ENCODE results near the gene NSD1. TPM values are rescaled to one million over a fixed set of nuclear protein-coding genes. Genes with fewer than 3 reads are reported as not detected.
A peak's percentile ranks its signal among the peaks of the same experiment; 100 is the strongest.
"Not testable (repeated sequence)": the region's sequence is repeated elsewhere in the genome, so short reads cannot be mapped to it uniquely, and the experiment has no call there.

NSD1 gene
- total RNA-seq, 2 experiments from 2014 or later, result 50.2 to 51.7 TPM

DNA sequence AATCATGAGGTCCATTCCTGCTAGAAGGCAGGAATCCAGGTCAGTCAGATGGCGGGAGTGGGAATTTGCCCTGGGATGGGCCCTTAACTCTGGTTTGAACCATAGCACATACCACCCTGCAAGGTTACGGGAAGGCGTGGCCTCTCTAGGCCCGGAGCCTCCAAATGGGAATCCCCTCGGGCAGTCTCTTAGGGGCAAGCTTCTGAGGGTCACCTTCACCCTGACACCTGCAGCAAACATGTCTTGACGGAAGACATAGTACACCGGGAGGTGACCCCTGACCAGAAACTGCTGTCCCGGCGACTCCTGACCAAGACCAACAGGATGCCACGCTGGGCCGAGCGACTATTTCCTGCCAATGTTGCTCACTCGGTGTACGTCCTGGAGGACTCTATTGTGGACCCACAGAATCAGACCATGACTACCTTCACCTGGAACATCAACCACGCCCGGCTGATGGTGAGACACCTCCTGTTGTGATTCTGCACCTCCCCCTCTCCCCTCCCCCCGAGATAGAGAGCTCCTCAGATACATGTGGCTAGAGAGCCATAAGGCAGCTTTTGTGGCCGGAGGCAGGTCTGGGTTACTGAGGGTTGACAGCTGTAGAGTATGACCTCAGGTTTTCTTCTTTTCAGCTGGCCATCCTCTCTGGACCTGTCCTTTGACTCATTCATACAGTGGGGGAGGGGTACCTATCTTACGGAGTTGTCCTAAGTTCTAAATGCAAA, 171.0 kb downstream of the NSD1 start:
- H3K4me3 Mint-ChIP-seq, result peak overlapping the region; percentile 95
- CTCF ChIA-PET, result interaction anchor here (0.9 to 1.0 kb wide), 2 partner anchors 97 to 190 kb away, joined by 3 to 5 read pairs; no protein-coding TSS in a partner anchor
- intact Hi-C loops (cut with micrococcal nuclease), result no loop called here
- peak overlapping the region; percentile 88 for H3K27ac Mint-ChIP-seq
- H3K4me1 Mint-ChIP-seq (ENCODE audit: low read depth), result peaks cover 62% of the 10 kb centered on the region
- peaks cover 29% of the 10 kb centered on the region for H3K36me3 Mint-ChIP-seq (ENCODE audit: low read depth)
- no peaks in the 10 kb centered on the region for H3K27me3 Mint-ChIP-seq (ENCODE audit: low read depth)
- peak; percentile 40 for DNase-seq
- H3K9me3 Mint-ChIP-seq, result no peaks in the 10 kb centered on the region

DNA sequence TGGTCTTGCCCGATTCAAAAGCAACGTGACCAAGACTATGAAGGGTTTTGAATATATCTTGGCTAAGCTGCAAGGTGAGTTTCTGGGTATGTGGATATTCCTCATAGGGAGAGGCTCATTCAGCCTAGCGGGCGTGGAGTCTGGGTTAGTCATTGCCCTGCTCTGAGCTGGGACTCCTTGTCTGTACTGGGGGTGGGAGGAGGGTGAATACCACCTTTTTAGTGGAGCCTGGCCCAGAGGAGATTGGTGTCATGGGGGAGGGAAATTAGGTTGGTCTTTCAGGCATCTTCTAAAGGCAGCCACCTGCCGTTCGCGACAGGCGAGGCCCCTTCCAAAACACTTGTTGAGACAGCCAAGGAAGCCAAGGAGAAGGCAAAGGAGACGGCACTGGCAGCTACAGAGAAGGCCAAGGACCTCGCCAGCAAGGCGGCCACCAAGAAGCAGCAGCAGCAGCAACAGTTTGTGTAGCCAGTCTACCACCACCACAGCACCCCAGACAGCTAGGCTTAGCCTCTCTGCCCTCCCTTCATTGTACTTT, 172.6 kb downstream of the NSD1 start:
- H3K27ac Mint-ChIP-seq; H3K9me3 Mint-ChIP-seq; H3K27me3 Mint-ChIP-seq (ENCODE audit: low read depth); intact Hi-C loops (cut with micrococcal nuclease); CTCF ChIA-PET; H3K4me3 Mint-ChIP-seq; DNase-seq: not testable (repeated sequence)
- Mint-ChIP-seq H3K4me1 (ENCODE audit: low read depth) (peaks cover 57% of the 10 kb centered on the region), H3K36me3 (ENCODE audit: low read depth) (peaks cover 35% of the 10 kb centered on the region)

DNA sequence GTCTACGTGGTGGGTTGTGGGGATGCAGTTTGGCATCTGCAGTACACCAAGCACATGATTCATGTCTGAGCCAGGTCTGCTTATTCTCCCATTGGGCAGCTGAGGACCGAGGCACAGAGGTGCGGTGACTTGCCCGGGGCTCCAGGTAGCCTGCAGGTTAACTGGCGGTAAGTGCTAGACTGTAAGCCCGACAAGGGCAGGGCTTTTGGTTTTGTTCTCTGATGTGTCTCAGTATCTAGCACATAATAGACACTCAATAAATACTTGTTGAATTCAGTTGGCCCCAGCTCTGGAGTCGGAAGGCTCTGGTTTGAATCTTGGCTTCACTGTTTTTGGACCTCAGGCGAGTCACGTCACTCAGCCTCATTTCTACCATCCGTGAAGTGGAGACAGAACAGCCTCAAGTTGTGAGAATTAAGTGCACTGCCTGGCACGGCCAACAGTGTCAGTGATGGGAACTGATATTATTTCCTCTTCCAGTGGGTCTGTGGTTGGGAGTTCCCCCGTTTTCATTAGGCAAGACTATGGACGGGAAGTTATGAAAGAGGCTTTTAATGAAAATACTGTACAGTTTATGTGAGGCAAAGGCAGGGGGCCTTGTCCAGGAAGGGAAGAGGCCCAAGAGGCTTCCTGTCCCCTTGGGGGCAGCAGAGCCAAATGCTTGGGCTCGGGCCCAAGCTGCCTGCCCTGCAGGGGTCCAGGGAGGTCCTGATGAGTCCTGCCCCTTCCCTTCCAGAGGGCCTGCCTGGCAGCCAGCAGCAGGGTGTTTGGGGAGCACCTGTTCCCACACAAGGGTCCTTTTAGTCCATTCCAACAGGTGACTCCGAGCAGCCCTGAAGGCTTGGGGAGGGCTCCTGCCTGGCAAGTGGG, 173.3 kb downstream of the NSD1 start:
- intact Hi-C loops (cut with micrococcal nuclease), result no loop called here
- Mint-ChIP-seq H3K9me3 (no peaks in the 10 kb centered on the region), H3K27ac (peak overlapping the region; percentile 50), H3K27me3 (ENCODE audit: low read depth) (peaks cover 3% of the 10 kb centered on the region), H3K4me3 (no peak overlapping the region), H3K36me3 (ENCODE audit: low read depth) (peaks cover 35% of the 10 kb centered on the region), H3K4me1 (ENCODE audit: low read depth) (peaks cover 49% of the 10 kb centered on the region)
- CTCF ChIA-PET, result no interaction called here
- no peak for DNase-seq

DNA sequence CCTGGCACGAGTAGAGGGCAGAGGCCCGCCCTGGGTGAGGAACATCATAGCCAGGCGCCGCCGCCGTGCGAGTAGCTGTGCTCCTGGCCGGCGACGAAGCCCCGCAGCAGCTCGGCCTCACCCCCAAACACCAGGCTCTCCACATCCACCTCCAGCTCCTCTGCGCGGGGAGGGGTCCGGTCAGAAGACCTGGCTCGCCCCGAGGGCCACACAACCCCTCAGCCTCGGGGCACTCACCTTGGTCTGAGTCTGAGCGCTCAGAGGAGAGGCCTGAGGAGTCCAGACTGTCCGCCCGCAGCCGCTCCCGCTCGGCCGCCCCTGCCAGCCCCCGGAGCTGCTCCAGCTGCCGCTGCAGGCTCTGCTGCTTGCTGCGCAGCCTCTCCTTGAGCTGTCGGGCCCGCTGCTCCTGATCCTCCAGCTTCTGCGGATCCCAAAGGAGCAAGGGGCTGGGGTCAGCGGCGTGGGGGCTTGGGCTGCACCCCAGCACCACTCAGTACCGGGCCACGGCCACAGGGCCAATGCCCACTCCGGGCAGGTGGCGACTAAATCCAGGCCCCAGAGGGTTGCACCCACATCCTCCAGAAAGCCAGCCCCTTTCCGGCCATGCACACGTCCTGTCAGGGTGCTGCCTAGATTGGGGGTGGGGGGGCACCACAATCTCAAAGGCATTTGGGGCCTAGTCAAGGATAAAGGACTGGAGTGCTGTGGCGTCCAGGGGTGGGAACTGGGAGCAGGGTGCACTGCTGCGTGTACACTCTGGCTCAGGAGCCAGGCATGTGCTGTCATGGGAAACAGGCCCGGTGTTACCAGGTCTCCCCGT, 174.2 kb downstream of the NSD1 start:
- no peak overlapping the region for H3K27ac Mint-ChIP-seq
- DNase-seq, result no peak
- intact Hi-C loops (cut with micrococcal nuclease), result no loop called here
- H3K4me3 Mint-ChIP-seq, result no peak overlapping the region
- CTCF ChIA-PET, result interaction anchor here (0.6 to 3.2 kb wide), 10 partner anchors 9 to 194 kb away, joined by 3 to 34 read pairs (median 16); no protein-coding TSS in a partner anchor
- H3K4me1 Mint-ChIP-seq (ENCODE audit: low read depth), result peaks cover 46% of the 10 kb centered on the region
- peaks cover 3% of the 10 kb centered on the region for H3K27me3 Mint-ChIP-seq (ENCODE audit: low read depth)
- no peaks in the 10 kb centered on the region for H3K9me3 Mint-ChIP-seq
- H3K36me3 Mint-ChIP-seq (ENCODE audit: low read depth), result peaks cover 35% of the 10 kb centered on the region

DNA sequence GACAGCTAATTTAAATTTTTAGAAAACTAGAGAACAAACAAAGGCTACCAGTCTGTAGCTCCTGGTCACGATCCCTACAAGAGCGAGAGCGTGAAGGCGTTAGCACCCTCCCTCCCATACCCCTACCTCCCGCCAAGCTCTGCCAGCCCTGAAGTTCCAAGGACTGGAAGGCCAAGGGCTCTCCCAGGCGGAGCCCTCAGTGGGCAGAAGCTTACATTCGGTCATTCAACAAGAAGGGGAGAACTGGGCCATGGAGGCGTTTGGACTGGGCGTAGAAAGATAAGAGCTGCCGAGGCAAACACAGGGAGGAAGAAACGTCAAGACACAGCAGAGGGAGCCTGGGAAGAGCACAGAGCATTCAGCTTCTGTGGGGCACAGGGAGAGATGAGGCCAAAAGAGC, 175.2 kb downstream of the NSD1 start:
- Mint-ChIP-seq H3K4me1 (ENCODE audit: low read depth) (peaks cover 47% of the 10 kb centered on the region), H3K27me3 (ENCODE audit: low read depth) (peaks cover 3% of the 10 kb centered on the region), H3K4me3 (no peak overlapping the region), H3K9me3 (no peaks in the 10 kb centered on the region), H3K27ac (no peak overlapping the region), H3K36me3 (ENCODE audit: low read depth) (peaks cover 35% of the 10 kb centered on the region)
- no peak for DNase-seq
- intact Hi-C loops (cut with micrococcal nuclease), result no loop called here
- CTCF ChIA-PET, result interaction anchor here (0.5 to 3.2 kb wide), 20 partner anchors 10 to 195 kb away, joined by 3 to 34 read pairs (median 5); partner anchors contain the start of genes PDLIM7 and PFN3

DNA sequence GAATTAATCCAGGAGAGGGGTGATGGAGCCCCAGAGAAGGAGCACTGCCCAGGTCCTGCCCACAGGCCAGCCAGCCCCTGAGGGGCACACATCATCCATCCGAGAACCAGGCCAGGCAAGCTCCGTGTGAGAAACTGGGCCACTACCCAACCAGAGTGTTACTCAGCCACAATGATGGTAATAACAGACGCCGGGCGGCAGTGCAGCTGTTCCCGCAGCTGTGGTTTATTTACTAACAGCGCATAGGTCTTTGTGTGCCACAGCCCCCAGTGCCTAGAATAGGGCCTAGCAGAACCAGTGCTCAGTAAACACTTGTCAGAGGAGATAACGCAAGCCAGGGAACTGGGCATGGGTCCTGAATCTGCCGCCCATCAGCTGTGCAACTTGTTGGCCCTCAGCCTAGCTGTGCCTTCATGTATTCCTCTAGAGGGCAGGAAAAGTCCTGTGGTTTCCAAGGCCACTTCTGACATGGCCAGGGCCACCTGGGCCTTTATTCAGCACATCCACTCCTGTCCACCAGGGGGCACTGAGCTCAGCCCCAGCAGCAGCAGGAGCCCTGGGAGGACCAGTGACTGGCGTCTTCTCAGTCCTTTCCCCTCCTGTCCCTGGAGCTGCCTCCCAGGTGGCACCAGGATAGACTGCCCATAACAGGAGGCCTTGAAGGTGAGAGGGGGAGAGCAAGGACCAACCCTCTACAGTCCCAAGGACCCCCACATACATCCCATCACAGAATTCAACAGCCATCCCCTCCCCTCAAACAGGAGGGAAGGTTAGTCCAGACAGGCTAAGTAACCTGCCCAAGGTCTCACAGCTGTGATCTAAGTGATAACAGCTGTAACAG, 176.0 kb downstream of the NSD1 start:
- peak; percentile 80 for DNase-seq
- H3K27ac Mint-ChIP-seq, result no peak overlapping the region
- H3K36me3 Mint-ChIP-seq (ENCODE audit: low read depth), result peaks cover 29% of the 10 kb centered on the region
- H3K4me3 Mint-ChIP-seq, result peak overlapping the region; percentile 46
- peaks cover 3% of the 10 kb centered on the region for H3K27me3 Mint-ChIP-seq (ENCODE audit: low read depth)
- peaks cover 41% of the 10 kb centered on the region for H3K4me1 Mint-ChIP-seq (ENCODE audit: low read depth)
- H3K9me3 Mint-ChIP-seq, result no peaks in the 10 kb centered on the region
- CTCF ChIA-PET, result interaction anchor here (0.7 to 3.2 kb wide), 43 partner anchors 8 to 207 kb away, joined by 3 to 34 read pairs (median 4); partner anchors contain the start of genes LMAN2, PDLIM7, PFN3 and SLC34A1
- intact Hi-C loops (cut with micrococcal nuclease), result loop anchor here (5.0 to 10.0 kb wide), 2 partner anchors 665 to 772 kb away; partner anchors contain the start of genes RNF44 and TSPAN17

DNA sequence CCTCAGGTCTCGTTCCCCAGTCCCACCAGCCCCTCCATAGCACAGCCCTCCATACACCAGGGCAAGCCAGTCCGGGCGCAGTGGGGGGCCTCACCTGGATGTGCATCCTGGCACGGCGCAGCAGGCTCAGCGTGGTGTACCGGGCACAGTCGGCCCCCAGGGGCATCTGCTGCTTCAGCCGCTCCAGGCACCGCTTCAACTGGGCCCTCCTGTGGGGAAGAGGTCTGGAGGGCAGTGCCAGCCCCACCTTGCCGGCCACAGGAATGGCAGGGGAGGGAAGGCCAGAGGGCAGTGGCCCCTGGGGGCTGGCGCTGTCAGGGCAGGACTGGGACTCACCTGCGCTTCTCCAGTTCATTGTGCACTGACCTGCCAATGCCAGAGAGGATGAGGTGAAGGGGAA, 176.8 kb downstream of the NSD1 start:
- peaks cover 21% of the 10 kb centered on the region for H3K36me3 Mint-ChIP-seq (ENCODE audit: low read depth)
- intact Hi-C loops (cut with micrococcal nuclease), result loop anchor here (5.0 to 10.0 kb wide), 2 partner anchors 666 to 773 kb away; partner anchors contain the start of genes RNF44 and TSPAN17
- peak overlapping the region; percentile 97 for H3K4me3 Mint-ChIP-seq
- H3K9me3 Mint-ChIP-seq, result no peaks in the 10 kb centered on the region
- H3K27me3 Mint-ChIP-seq (ENCODE audit: low read depth), result peaks cover 3% of the 10 kb centered on the region
- no peak overlapping the region for H3K27ac Mint-ChIP-seq
- peaks cover 33% of the 10 kb centered on the region for H3K4me1 Mint-ChIP-seq (ENCODE audit: low read depth)
- no peak for DNase-seq
- CTCF ChIA-PET, result interaction anchor here (0.7 to 3.2 kb wide), 38 partner anchors 9 to 206 kb away, joined by 3 to 34 read pairs (median 4); partner anchors contain the start of genes LMAN2, PFN3 and SLC34A1

DNA sequence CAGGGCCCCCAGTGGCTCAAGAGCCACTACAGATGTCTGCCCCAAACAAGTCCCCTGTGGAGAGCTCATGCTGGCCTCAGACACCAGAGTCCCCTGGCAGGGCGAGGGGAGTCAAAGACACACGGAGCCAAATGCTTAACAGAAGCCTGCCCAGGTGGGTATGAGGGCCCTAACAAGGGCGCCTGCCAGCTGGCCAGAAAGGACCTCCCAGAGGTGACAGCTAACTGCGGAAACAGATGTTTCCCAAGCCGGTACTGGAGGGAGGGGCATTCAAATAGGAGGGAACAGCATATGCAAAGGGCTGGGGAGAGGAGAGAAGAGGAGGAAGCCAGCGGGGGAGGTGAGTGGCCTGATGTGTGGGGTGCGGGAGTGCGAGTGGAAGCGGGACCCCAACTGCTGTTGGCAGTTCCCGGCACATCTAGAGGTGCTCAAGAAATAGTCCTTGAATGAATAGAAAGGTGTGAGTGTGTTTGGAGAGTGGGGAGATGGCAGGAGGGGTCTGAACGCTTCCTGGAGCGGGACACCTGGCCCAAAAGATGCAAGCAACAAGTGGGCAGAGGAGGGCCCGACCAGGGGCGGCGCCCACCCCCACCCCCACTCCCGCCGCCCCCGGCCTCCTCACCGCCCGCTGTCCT, 177.3 kb downstream of the NSD1 start:
- H3K36me3 Mint-ChIP-seq (ENCODE audit: low read depth), result peaks cover 16% of the 10 kb centered on the region
- DNase-seq, result peak; percentile 58
- peaks cover 3% of the 10 kb centered on the region for H3K27me3 Mint-ChIP-seq (ENCODE audit: low read depth)
- H3K4me3 Mint-ChIP-seq, result peak overlapping the region; percentile 97
- intact Hi-C loops (cut with micrococcal nuclease), result loop anchor here (5.0 to 10.0 kb wide), 2 partner anchors 666 to 774 kb away; partner anchors contain the start of genes RNF44 and TSPAN17
- peaks cover 28% of the 10 kb centered on the region for H3K4me1 Mint-ChIP-seq (ENCODE audit: low read depth)
- no peaks in the 10 kb centered on the region for H3K9me3 Mint-ChIP-seq
- peak overlapping the region; percentile 73 for H3K27ac Mint-ChIP-seq
- CTCF ChIA-PET, result interaction anchor here (0.9 to 3.2 kb wide), 23 partner anchors 8 to 205 kb away, joined by 3 to 34 read pairs (median 5); partner anchors contain the start of genes LMAN2, PFN3 and SLC34A1

DNA sequence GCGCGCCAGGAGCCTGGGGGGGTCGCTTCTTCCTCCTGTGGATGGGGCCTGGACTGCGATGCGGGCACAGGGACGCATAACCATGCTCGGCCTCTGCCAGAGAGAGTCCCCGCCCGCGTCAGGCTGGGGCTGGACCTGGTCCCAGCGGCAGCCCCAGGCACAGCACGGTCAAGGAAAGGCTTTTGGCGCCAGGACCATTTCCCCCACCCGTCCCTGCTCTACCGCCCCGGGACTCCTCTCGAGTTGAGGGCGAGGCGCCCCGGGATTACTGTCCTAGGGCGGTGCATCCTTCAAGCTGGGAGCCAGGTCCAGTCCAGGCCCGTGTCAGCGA, 177.8 kb downstream of the NSD1 start:
- H3K4me3 Mint-ChIP-seq, result peak overlapping the region; percentile 97
- DNase-seq, result no peak
- H3K4me1 Mint-ChIP-seq (ENCODE audit: low read depth), result peaks cover 24% of the 10 kb centered on the region
- intact Hi-C loops (cut with micrococcal nuclease), result loop anchor here (5.0 to 10.0 kb wide), 2 partner anchors 667 to 774 kb away; partner anchors contain the start of genes RNF44 and TSPAN17
- no peaks in the 10 kb centered on the region for H3K9me3 Mint-ChIP-seq
- no peak overlapping the region for H3K27ac Mint-ChIP-seq
- CTCF ChIA-PET, result interaction anchor here (2.2 to 3.2 kb wide), 2 partner anchors 176 to 198 kb away, joined by 7 to 34 read pairs; no protein-coding TSS in a partner anchor
- H3K36me3 Mint-ChIP-seq (ENCODE audit: low read depth), result peaks cover 12% of the 10 kb centered on the region
- peaks cover 3% of the 10 kb centered on the region for H3K27me3 Mint-ChIP-seq (ENCODE audit: low read depth)
